ENCODE data around the gene EGFL6. TPM values are rescaled to one million over a fixed set of nuclear protein-coding genes. Genes with fewer than 3 reads are reported as not detected.
A peak's percentile ranks its signal among the peaks of the same experiment; 100 is the strongest.
"Not testable (repeated sequence)": the region's sequence is repeated elsewhere in the genome, so short reads cannot be mapped to it uniquely, and the experiment has no call there.

Gene EGFL6
- total and polyA plus RNA-seq, 2 of the 4 experiments (the other 2 are of a cell fraction): not detected

DNA sequence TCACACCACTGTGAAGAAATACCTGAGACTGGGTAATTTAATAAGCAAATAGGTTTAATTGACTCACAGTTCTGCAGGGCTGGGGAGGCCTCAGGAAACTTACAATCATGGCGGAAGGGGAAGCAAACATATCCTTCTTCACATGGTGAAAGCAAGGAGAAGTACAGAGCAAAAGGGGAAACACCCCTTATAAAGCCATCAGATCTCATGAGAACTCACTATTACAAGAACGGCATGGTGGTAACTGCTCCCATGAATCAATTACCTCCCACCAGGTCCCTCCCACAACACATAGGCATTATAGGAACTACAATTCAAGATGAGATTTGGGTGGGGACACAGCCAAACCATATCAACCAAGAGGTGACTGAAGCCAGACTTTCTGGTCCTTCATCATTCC is 78.9 kb downstream of the EGFL6 start:
- H3K4me3 ChIP-seq (ENCODE audit: insufficient read depth, low read depth, low read length); H3K27me3 ChIP-seq (ENCODE audit: control insufficient read depth, insufficient read depth, low read length); H4K5ac ChIP-seq (ENCODE audit: low read depth, low read length); DNase-seq; H3K4me1 ChIP-seq (ENCODE audit: control insufficient read depth, insufficient read depth, low read length); H3K9me1 ChIP-seq (ENCODE audit: insufficient read depth, low read length); H2AK9ac ChIP-seq (replicated peaks; ENCODE audit: low read depth, low read length, poor library complexity); H3K9ac ChIP-seq (ENCODE audit: low read depth, low read length); H3K14ac ChIP-seq (replicated peaks; ENCODE audit: low read depth, low read length); BruUV-seq (replicated peaks); H4K8ac ChIP-seq (ENCODE audit: low read depth in 2 of 2, low read length in 2 of 2); H2AFZ ChIP-seq (replicated peaks; ENCODE audit: low read length, poor library complexity); H3K4me2 ChIP-seq (ENCODE audit: low read depth, low read length); H4K91ac ChIP-seq (ENCODE audit: insufficient read depth, low read depth, low read length); H2BK20ac ChIP-seq (ENCODE audit: low read depth, low read length); ATAC-seq (ENCODE audit: low read depth); H3K9me3 ChIP-seq (ENCODE audit: control insufficient read depth, insufficient read depth, low read length); H3K36me3 ChIP-seq (ENCODE audit: control insufficient read depth, insufficient read depth, low read length); H2BK15ac ChIP-seq (ENCODE audit: low read depth, low read length); H4K20me1 ChIP-seq (ENCODE audit: insufficient read depth, low read length); dilution Hi-C loops (cut with HindIII; ENCODE audit: low sequenced_read_pairs, unreplicated experiment); CTCF ChIA-PET; POLR2A ChIA-PET (ENCODE audit: unreplicated experiment); H3K23ac ChIP-seq (ENCODE audit: low read depth, low read length); H3K56ac ChIP-seq (ENCODE audit: extremely low read depth, insufficient read depth, low read length); H3K79me1 ChIP-seq (ENCODE audit: low read depth in 1 of 2, low read length in 2 of 2); H2AK5ac ChIP-seq (ENCODE audit: low read depth, low read length): not testable (repeated sequence)
- in situ Hi-C loops (cut with MboI; ENCODE audit: low sequenced_read_pairs): loop anchor here (25.0 kb wide), 1 partner anchor 136 kb away; no protein-coding TSS in a partner anchor
- Histone ChIP-seq H2BK5ac (ENCODE audit: low read depth, low read length, poor library complexity, severe bottlenecking) (peak overlapping the region; percentile 88), H2BK120ac (ENCODE audit: low read depth, low read length) (peak overlapping the region; percentile 33), H3K4ac (ENCODE audit: low read depth, low read length) (peak overlapping the region; percentile 24; the same call in 1 of the 2 replicates), H3K27ac (ENCODE audit: insufficient read depth, low read length) (peak overlapping the region; percentile 32; the same call in 1 of the 2 replicates), H3K18ac (ENCODE audit: low read depth, low read length) (peak overlapping the region; percentile 41; the same call in 1 of the 2 replicates)
- no CpG with 5 or more reads among the region's 2 CpGs for WGBS, 2 experiments (ENCODE audit: extremely low coverage in 2 of 2, insufficient read length in 1 of 2)
- intact Hi-C loops (cut with micrococcal nuclease): loop anchor here (5.0 to 10.0 kb wide), 3 partner anchors 126 to 834 kb away; no protein-coding TSS in a partner anchor

Measured in IMR-90 (cell line).